Measurements from ENCODE around the gene TMEM100. TPM values are rescaled to one million over a fixed set of nuclear protein-coding genes. Genes with fewer than 3 reads are reported as not detected.

Gene TMEM100
- total RNA-seq = not detected

GRCh38 chr17:55722742-55723487, at the start of gene TMEM100:
TMEM100 (minus strand) TSS chr17:55722864; CDS start chr17:55721070, 1,794 bp downstream.
- POLR2A ChIA-PET = no interaction called here
- H3K27me3 Mint-ChIP-seq = peaks cover 56% of the 10 kb centered on the region
- H3K27ac Mint-ChIP-seq = no peak within 1 kb of the TSS
- no peak for DNase-seq
- H3K4me3 Mint-ChIP-seq = no peak within 1 kb of the TSS
- H3K9me3 Mint-ChIP-seq = no peaks in the 10 kb centered on the region
- intact Hi-C loops (cut with micrococcal nuclease) = no loop called here
- no peaks in the 10 kb centered on the region for H3K36me3 Mint-ChIP-seq
- CTCF ChIA-PET = interaction anchor here (2.9 to 8.0 kb wide), 2 partner anchors 12 to 197 kb away, joined by 13 to 116 read pairs; no protein-coding TSS in a partner anchor
- no peaks in the 10 kb centered on the region for H3K4me1 Mint-ChIP-seq (ENCODE audit: low read depth)

DNA sequence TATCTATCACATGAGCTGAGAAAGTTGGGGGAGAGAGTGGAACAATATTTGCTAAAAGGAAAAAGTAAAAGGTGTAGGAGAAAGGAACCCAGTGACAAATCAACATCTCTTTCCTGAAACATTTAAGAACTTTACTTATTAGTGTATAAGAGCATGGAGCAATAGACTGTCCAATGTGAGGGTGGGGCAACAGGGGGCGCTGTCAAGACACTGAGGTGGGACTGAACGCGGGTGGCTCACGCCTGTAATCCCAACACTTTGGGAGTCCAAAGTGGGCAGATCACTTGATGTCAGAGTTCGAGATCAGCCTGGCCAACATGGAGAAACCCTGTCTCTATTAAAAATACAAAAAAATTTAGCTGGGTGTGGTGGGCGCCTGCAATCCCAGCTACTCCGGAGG, 49.4 kb upstream of the TMEM100 start:
- CTCF ChIA-PET = interaction anchor here (0.7 to 5.2 kb wide), 10 partner anchors 9 to 905 kb away, joined by 3 to 41 read pairs (median 5); no protein-coding TSS in a partner anchor
- intact Hi-C loops (cut with micrococcal nuclease) = loop anchor here (10.0 kb wide), 1 partner anchor 167 kb away; no protein-coding TSS in a partner anchor

DNA sequence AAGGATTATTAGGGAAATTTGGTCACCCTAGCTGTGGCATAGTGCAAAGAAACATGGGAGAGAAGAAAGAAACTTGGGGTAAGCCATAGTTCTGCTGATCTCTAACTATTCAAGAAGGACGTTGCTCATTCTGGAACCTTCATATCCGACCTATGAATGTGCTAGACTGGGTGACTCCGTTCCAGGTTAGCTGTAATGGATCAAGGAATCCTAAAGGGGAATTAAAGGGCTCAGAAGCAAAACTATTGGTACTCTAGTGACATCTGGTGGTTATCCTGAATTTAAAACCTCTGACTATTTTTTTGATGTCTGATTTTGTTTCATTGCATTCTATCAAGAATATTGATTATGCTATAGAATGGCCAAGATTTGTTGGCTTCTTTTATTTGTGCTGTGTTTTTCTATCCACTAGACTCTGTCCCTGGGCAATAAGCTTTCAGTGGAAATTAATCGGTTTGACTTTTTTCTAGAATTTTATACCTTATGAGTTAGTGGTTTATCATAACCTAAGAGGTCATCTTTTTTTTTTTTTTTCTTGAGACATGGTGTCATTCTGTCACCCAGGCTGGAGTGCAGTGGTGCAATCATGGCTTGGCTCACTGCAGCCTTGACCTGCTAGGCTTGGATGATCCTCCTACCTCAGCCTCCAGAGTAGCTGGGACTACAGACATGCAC, 47.7 kb upstream of the TMEM100 start:
- no peak overlapping the region for H3K4me3 Mint-ChIP-seq
- H3K4me1 Mint-ChIP-seq (ENCODE audit: low read depth) = no peaks in the 10 kb centered on the region
- no peak for DNase-seq
- peaks cover 22% of the 10 kb centered on the region for H3K36me3 Mint-ChIP-seq
- CTCF ChIA-PET = interaction anchor here (0.7 to 5.2 kb wide), 15 partner anchors 10 to 257 kb away, joined by 3 to 41 read pairs (median 5); partner anchors contain the start of gene PCTP
- H3K27ac Mint-ChIP-seq = no peak overlapping the region
- POLR2A ChIA-PET = no interaction called here
- intact Hi-C loops (cut with micrococcal nuclease) = loop anchor here (1.0 to 10.0 kb wide), 2 partner anchors 166 to 244 kb away; no protein-coding TSS in a partner anchor
- no peaks in the 10 kb centered on the region for H3K9me3 Mint-ChIP-seq
- no peaks in the 10 kb centered on the region for H3K27me3 Mint-ChIP-seq

More for the DNA sequence above, 49.4 kb upstream of the TMEM100 start:
- H3K9me3 Mint-ChIP-seq = no peaks in the 10 kb centered on the region
- H3K27ac Mint-ChIP-seq = no peak overlapping the region
- peaks cover 31% of the 10 kb centered on the region for H3K36me3 Mint-ChIP-seq
- no peaks in the 10 kb centered on the region for H3K27me3 Mint-ChIP-seq
- no peak overlapping the region for H3K4me3 Mint-ChIP-seq
- no peaks in the 10 kb centered on the region for H3K4me1 Mint-ChIP-seq (ENCODE audit: low read depth)
- POLR2A ChIA-PET = no interaction called here
- DNase-seq = no peak

DNA sequence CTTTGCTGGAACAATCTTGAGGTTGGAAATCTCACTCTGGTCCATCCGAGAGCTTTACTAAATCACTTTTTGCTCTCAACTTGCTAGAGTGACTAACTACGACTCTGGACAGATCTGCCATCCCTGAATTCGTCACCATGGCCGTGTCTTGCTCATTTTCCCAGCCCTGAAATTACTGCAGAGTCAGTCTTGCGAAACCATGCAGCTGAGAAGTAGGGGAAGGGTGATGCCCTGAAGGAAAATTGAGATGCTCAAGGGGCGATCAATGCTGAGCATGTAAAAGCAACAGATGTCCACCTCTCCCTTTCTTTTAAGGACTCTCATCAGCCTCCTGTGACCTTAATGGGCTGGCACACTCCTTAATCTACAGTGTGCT, 46.9 kb upstream of the TMEM100 start:
- Mint-ChIP-seq H3K27ac (no peak overlapping the region), H3K36me3 (peaks cover 18% of the 10 kb centered on the region), H3K9me3 (no peaks in the 10 kb centered on the region), H3K4me1 (ENCODE audit: low read depth) (no peaks in the 10 kb centered on the region), H3K27me3 (no peaks in the 10 kb centered on the region), H3K4me3 (no peak overlapping the region)
- CTCF ChIA-PET = interaction anchor here (0.6 to 5.2 kb wide), 12 partner anchors 11 to 245 kb away, joined by 3 to 41 read pairs (median 6); partner anchors contain the start of gene PCTP
- intact Hi-C loops (cut with micrococcal nuclease) = no loop called here
- DNase-seq = no peak
- POLR2A ChIA-PET = no interaction called here

- Mint-ChIP-seq H3K4me3 (no peak overlapping the region), H3K4me1 (ENCODE audit: low read depth) (no peaks in the 10 kb centered on the region), H3K27ac (no peak overlapping the region), H3K27me3 (no peaks in the 10 kb centered on the region), H3K9me3 (no peaks in the 10 kb centered on the region), H3K36me3 (peaks cover 15% of the 10 kb centered on the region)
- intact Hi-C loops (cut with micrococcal nuclease) = no loop called here
- CTCF ChIA-PET = interaction anchor here (0.6 to 5.2 kb wide), 11 partner anchors 11 to 245 kb away, joined by 3 to 41 read pairs (median 3); partner anchors contain the start of gene PCTP
- no peak for DNase-seq
- POLR2A ChIA-PET = no interaction called here
Measured at GRCh38 chr17:55768936-55769624, 46.4 kb upstream of the TMEM100 start.

GRCh38 chr17:55765472-55765871, 42.8 kb upstream of the TMEM100 start:
- Mint-ChIP-seq H3K4me1 (ENCODE audit: low read depth) (no peaks in the 10 kb centered on the region), H3K27me3 (no peaks in the 10 kb centered on the region), H3K27ac (no peak overlapping the region), H3K9me3 (no peaks in the 10 kb centered on the region), H3K4me3 (no peak overlapping the region), H3K36me3 (peaks cover 4% of the 10 kb centered on the region)
- ChIA-PET CTCF (no interaction called here), POLR2A (no interaction called here)
- intact Hi-C loops (cut with micrococcal nuclease) = no loop called here
- no peak for DNase-seq

- Mint-ChIP-seq H3K36me3 (peaks cover 4% of the 10 kb centered on the region), H3K27me3 (no peaks in the 10 kb centered on the region), H3K4me3 (no peak overlapping the region), H3K27ac (no peak overlapping the region), H3K9me3 (no peaks in the 10 kb centered on the region), H3K4me1 (ENCODE audit: low read depth) (no peaks in the 10 kb centered on the region)
- ChIA-PET POLR2A (no interaction called here), CTCF (interaction anchor here (0.9 kb wide), 1 partner anchor 46 kb away, joined by 3 read pairs; no protein-coding TSS in a partner anchor)
- intact Hi-C loops (cut with micrococcal nuclease) = no loop called here
- DNase-seq = no peak
Measured at GRCh38 chr17:55764610-55765009, 41.9 kb upstream of the TMEM100 start.

- no peak overlapping the region for H3K4me3 Mint-ChIP-seq
- no peaks in the 10 kb centered on the region for H3K9me3 Mint-ChIP-seq
- H3K36me3 Mint-ChIP-seq = peaks cover 4% of the 10 kb centered on the region
- ChIA-PET CTCF (interaction anchor here (0.9 kb wide), 1 partner anchor 46 kb away, joined by 3 read pairs; no protein-coding TSS in a partner anchor), POLR2A (no interaction called here)
- no peaks in the 10 kb centered on the region for H3K27me3 Mint-ChIP-seq
- no peak for DNase-seq
- intact Hi-C loops (cut with micrococcal nuclease) = no loop called here
- H3K27ac Mint-ChIP-seq = no peak overlapping the region
- no peaks in the 10 kb centered on the region for H3K4me1 Mint-ChIP-seq (ENCODE audit: low read depth)
Measured at GRCh38 chr17:55763856-55764255, 41.2 kb upstream of the TMEM100 start.

DNA sequence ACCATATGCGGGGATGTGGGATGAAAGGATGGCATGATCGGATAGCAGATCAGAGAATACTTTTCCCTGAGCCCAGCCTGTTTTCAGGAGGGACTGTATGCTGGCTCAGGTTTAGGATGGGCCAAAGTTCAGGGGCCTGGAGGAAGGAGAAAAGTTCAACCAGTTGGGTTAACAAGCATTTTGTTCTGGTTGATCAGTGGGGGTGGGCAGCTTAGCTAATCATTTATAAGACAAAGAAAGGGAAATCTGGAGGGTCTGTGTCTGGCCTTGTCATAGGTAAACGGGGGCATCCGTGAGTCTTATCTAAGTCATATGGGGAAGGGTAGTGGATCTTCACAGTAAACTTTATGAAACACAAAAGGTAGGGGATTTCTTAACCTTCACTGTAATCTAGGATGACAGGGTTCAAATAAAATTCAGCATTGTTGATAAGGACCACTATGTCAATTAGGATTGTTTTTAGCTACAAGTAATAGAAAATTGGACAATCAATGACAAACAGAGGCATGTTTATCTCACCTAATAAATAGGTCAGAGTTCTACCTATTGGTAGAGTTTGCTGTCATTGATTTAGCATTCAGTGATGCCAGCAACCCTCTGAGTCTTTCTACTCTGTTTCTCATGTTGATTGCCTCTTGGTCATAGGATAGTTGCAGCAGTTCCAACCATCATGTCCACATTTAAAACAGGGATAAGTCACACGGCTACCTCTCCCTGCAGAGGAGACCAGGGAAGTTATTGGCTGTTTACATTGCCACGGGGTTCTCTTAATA, 39.6 kb upstream of the TMEM100 start:
- ChIA-PET CTCF (interaction anchor here (0.7 to 1.5 kb wide), 2 partner anchors 11 to 77 kb away, joined by 4 read pairs; partner anchors contain the start of gene PCTP), POLR2A (no interaction called here)
- Mint-ChIP-seq H3K4me1 (ENCODE audit: low read depth) (no peaks in the 10 kb centered on the region), H3K9me3 (no peaks in the 10 kb centered on the region), H3K36me3 (no peaks in the 10 kb centered on the region), H3K4me3 (no peak overlapping the region), H3K27ac (no peak overlapping the region), H3K27me3 (no peaks in the 10 kb centered on the region)
- intact Hi-C loops (cut with micrococcal nuclease) = no loop called here
- DNase-seq = no peak

DNA sequence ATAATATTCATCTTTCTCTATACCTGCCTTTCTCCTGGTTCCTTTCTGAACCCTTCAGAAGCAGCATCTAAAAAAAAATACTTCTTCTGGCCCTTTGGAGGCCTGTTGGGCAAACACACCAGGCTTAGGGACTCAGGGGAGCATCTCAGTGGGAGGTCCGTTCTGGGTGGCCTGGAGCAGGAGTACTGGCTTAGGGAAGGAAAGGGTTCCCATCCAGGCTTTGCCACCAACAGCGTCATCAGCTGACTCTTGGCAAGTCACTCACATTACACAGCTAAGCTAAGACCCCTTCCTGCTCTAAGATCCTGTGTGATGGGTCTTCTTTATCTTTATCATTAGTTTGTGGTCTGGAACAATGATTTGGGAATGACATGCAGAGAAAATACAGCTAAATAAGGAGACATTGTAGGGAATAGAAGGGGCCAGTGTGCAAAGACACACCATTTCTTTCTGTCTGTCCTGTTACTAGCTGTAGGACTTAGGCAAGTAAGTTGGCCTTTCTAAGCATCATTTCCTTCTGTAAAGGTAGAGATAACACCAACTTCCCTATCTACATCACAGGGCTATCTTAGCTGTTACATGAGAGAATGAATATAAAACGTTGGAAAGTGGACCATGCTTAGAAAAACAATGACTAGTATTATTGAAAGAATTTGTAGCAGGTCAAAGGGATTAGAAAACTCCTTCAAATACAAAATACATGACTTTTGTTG, 38.1 kb upstream of the TMEM100 start:
- POLR2A ChIA-PET = no interaction called here
- Mint-ChIP-seq H3K4me1 (ENCODE audit: low read depth) (no peaks in the 10 kb centered on the region), H3K27ac (no peak overlapping the region), H3K4me3 (no peak overlapping the region), H3K27me3 (no peaks in the 10 kb centered on the region), H3K9me3 (no peaks in the 10 kb centered on the region), H3K36me3 (no peaks in the 10 kb centered on the region)
- CTCF ChIA-PET = no interaction called here
- intact Hi-C loops (cut with micrococcal nuclease) = no loop called here
- no peak for DNase-seq

DNA sequence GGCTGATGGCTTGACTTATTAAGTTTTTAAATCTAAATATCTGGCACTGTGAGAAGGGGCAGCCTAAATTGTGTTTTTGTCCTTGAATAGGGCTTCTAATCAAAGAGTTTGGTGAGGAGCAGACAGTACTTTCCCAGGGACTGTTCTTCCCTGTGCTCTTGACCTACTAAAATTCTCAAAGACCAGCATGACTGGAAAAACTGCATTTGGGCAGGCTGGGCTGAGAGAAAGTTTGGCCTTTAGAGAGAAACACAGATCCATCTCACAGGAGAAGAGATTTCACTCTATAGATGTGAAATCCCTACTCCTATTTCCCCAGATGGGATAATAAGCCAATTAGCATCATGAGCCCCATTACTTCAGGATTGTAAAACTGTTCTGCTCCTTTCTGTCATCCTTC, 35.5 kb upstream of the TMEM100 start:
- Mint-ChIP-seq H3K36me3 (no peaks in the 10 kb centered on the region), H3K27ac (no peak overlapping the region), H3K4me3 (no peak overlapping the region), H3K27me3 (no peaks in the 10 kb centered on the region), H3K4me1 (ENCODE audit: low read depth) (no peaks in the 10 kb centered on the region), H3K9me3 (no peaks in the 10 kb centered on the region)
- ChIA-PET CTCF (no interaction called here), POLR2A (no interaction called here)
- no peak for DNase-seq
- intact Hi-C loops (cut with micrococcal nuclease) = no loop called here
